T-helper 17 cell (primary cell): ENCODE measurements around the gene PAEP. TPM values are rescaled to one million over a fixed set of nuclear protein-coding genes. Genes with fewer than 3 reads are reported as not detected.
A peak's percentile ranks its signal among the peaks of the same experiment; 100 is the strongest.
"Not testable (repeated sequence)": the region's sequence is repeated elsewhere in the genome, so short reads cannot be mapped to it uniquely, and the experiment has no call there.

Experiments
- ATAC-seq: fragments of 150-1000 bp; cut with Tn5 transposase; 2 replicates; pipeline ENCODE4 v1.10.0; 2021; ENCODE audit warnings: mild to moderate bottlenecking, moderate library complexity
- DNase-seq, 3 donors: peaks; one replicate each; pipeline versions ENCODE4 v3.0.0 to v3.0.0-alpha.2; 2020 to 2021
- H3K9me3 ChIP-seq: one replicate; pipeline ENCODE4 v1.7.0; 2013; ENCODE audit warnings: low read length, mild to moderate bottlenecking; ENCODE audit not compliant: control insufficient read depth, poor library complexity, severe bottlenecking
- H3K27ac Mint-ChIP-seq: one replicate; pipeline ENCODE4 v1.8.0; 2022; ENCODE audit warnings: mild to moderate bottlenecking, moderate library complexity, mixed read lengths
- H3K27me3 Mint-ChIP-seq: one replicate; pipeline ENCODE4 v1.8.0; 2022; ENCODE audit warnings: mixed read lengths
- H3K36me3 Mint-ChIP-seq: one replicate; pipeline ENCODE4 v1.8.0; 2022; ENCODE audit warnings: low read depth, mixed read lengths
- H3K4me1 Mint-ChIP-seq: one replicate; pipeline ENCODE4 v1.8.0; 2022; ENCODE audit warnings: mild to moderate bottlenecking, mixed read lengths
- H3K4me3 Mint-ChIP-seq: one replicate; pipeline ENCODE4 v1.8.0; 2022; ENCODE audit warnings: mild to moderate bottlenecking, moderate library complexity, mixed read lengths
- total RNA-seq, 4 donors: library from RNA in 2 of 4; stranded (reverse) in 2 of 4; gene quantifications; one replicate each; pipeline ENCODE4 v1.2.3 and lab custom pipeline; 2022 to 2026

PAEP gene
- total RNA-seq: not detected
- 0 reads per million in 2 donors for total RNA-seq (lab: John Stamatoyannopoulos, UW)

DNA sequence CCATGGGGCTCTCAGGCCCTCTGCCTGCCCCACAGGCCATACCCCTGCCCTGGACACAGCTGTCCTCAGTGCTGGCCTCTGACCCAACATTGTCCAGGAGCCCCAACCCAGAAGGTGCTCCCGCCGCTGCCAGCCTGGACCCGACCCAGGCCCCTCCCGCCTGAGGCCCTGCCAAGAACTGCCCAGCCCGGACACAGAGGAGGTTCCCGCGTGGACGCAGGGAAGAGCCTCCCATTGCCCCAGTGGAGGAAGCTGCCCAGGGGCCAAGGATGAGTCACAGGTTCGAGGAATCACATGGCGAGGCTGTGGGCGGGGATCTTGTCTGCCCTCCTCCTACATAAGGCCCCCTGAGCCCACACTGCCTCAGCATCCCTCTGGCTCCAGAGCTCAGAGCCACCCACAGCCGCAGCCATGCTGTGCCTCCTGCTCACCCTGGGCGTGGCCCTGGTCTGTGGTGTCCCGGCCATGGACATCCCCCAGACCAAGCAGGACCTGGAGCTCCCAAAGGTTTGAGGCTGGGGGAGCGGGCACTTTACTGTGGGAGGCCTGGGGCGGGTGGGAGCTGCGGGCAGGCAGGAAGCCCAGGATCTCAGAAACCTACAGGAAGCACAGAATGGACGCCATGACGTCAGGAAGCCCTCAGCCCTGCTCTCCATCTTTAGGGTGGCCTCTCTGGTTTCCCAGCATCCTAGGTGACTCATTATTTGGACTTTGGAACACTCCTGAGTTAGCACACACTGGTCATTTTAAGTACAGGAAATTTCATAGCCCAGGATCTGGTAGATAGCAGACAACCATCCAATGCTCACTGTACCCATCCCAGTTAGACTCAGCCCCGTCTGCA lies at the start of gene PAEP:
PAEP (plus strand) TSS at position 366 of the 844 bp plus-strand sequence.
- ATAC-seq (no peak), DNase-seq (no peak)
- Mint-ChIP-seq H3K4me1 (no peaks in the 10 kb centered on the region), H3K36me3 (peaks cover 3% of the 10 kb centered on the region), H3K27me3 (peaks cover 43% of the 10 kb centered on the region), H3K4me3 (no peak within 1 kb of the TSS), H3K27ac (no peak within 1 kb of the TSS)
- no peaks in the 10 kb centered on the region for H3K9me3 ChIP-seq

DNA sequence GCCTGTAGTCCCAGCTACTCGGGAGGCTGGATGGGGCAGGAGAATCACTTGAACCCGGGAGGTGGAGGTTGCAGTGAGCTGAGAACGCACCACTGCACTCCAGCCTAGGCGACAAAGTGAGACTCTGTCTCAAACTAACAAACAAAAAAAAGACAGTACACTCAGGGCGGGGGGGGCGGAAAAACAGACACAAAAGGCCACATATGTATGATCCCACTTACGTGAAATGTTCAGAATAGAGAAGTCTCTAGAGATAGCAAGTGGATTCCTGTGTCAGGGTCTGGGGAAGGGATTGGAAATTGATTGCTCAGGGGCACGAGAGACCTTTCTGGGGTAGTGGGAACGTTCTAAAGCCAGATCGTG lies 49.3 kb upstream of the PAEP start:
- DNase-seq (no peak), ATAC-seq (no peak)
- Mint-ChIP-seq H3K27ac (peak overlapping the region; percentile 30), H3K27me3 (peaks cover 1% of the 10 kb centered on the region), H3K36me3 (peaks cover under 1% of the 10 kb centered on the region), H3K4me3 (no peak overlapping the region), H3K4me1 (no peaks in the 10 kb centered on the region)
- no peaks in the 10 kb centered on the region for H3K9me3 ChIP-seq

DNA sequence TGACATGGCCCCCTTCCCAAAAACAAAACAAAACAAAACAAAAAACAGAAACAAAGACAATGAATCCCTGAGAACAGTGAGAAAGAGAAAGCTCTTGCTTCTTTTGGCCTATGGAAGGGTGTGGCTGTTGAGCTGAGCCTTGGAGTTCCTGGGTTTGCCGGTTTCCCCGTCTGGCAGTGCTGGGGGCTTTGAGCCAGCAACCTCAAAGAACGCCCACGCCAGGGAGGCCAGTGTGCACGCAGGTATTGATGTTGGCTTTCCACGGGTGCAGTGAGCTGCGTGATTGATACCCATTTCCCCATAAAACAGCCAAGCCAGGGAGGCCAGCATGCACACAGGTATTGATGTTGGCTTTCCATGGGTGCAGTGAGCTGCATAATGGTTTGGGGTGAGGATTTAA lies 48.7 kb upstream of the PAEP start:
- no peak overlapping the region for H3K4me3 Mint-ChIP-seq
- no peak for ATAC-seq

GRCh38 chr9:135513351-135513846 lies 48.2 kb upstream of the PAEP start:
- Mint-ChIP-seq H3K27me3 (peaks cover 11% of the 10 kb centered on the region), H3K4me1 (peaks cover 3% of the 10 kb centered on the region), H3K4me3 (no peak overlapping the region), H3K27ac (no peak overlapping the region), H3K36me3 (no peaks in the 10 kb centered on the region)
- ATAC-seq (no peak), DNase-seq (no peak)
- no peaks in the 10 kb centered on the region for H3K9me3 ChIP-seq

More for the DNA sequence above, 48.7 kb upstream of the PAEP start:
- no peaks in the 10 kb centered on the region for H3K9me3 ChIP-seq
- peaks cover 7% of the 10 kb centered on the region for H3K27me3 Mint-ChIP-seq
- DNase-seq: no peak
- peak overlapping the region; percentile 30 for H3K27ac Mint-ChIP-seq
- H3K36me3 Mint-ChIP-seq: no peaks in the 10 kb centered on the region
- H3K4me1 Mint-ChIP-seq: no peaks in the 10 kb centered on the region

GRCh38 chr9:135513906-135514305 lies 47.6 kb upstream of the PAEP start:
- not testable (repeated sequence) for H3K4me3 Mint-ChIP-seq, H3K4me1 Mint-ChIP-seq, H3K9me3 ChIP-seq, H3K36me3 Mint-ChIP-seq, DNase-seq, ATAC-seq, H3K27ac Mint-ChIP-seq
- H3K27me3 Mint-ChIP-seq: peaks cover 14% of the 10 kb centered on the region

DNA sequence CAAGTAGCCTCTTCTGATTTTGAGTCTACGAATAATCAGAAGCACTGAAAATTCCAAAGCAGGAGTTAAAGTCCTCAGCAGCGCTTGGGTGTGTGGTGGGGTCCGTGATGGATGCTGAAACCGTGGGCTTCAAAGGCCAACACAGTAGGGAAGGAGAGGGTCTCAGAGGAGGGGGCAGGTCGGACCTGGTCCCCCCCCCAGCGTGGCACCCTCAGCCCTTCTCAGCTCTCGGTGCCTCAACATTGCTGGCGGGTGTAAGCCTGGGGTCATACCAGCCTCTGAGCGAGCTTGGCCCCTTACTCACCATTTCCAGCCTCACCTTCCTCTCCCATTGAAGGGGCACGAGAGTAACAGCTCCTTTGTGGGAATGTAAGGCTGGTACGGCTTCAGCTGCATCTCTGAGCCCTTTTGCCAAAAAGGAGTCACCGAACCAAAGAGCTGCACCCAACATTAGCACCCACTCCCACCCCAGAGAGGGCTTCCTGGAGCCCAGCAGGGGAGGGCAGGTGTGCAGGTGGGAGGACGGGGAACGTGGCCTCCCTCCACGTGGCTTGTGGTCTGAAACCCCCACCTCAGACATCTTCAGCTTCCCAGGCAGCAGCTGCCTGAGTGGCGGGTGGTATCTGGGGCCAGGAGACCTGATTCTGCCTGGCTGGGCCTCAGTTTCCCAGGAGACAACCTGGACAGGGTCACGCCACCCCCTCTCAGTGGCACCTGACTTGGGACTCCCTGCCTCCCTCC lies 47.0 kb upstream of the PAEP start:
- no peak for ATAC-seq
- H3K4me1 Mint-ChIP-seq: peaks cover 7% of the 10 kb centered on the region
- no peaks in the 10 kb centered on the region for H3K9me3 ChIP-seq
- peaks cover 18% of the 10 kb centered on the region for H3K27me3 Mint-ChIP-seq
- H3K36me3 Mint-ChIP-seq: no peaks in the 10 kb centered on the region
- no peak for DNase-seq
- H3K4me3 Mint-ChIP-seq: no peak overlapping the region
- H3K27ac Mint-ChIP-seq: no peak overlapping the region

- Mint-ChIP-seq H3K4me1 (peaks cover 7% of the 10 kb centered on the region), H3K4me3 (no peak overlapping the region), H3K27me3 (peaks cover 23% of the 10 kb centered on the region), H3K27ac (no peak overlapping the region), H3K36me3 (no peaks in the 10 kb centered on the region)
- ATAC-seq: no peak
- no peak for DNase-seq
- no peaks in the 10 kb centered on the region for H3K9me3 ChIP-seq
Measured at GRCh38 chr9:135515083-135515951, 46.2 kb upstream of the PAEP start.

DNA sequence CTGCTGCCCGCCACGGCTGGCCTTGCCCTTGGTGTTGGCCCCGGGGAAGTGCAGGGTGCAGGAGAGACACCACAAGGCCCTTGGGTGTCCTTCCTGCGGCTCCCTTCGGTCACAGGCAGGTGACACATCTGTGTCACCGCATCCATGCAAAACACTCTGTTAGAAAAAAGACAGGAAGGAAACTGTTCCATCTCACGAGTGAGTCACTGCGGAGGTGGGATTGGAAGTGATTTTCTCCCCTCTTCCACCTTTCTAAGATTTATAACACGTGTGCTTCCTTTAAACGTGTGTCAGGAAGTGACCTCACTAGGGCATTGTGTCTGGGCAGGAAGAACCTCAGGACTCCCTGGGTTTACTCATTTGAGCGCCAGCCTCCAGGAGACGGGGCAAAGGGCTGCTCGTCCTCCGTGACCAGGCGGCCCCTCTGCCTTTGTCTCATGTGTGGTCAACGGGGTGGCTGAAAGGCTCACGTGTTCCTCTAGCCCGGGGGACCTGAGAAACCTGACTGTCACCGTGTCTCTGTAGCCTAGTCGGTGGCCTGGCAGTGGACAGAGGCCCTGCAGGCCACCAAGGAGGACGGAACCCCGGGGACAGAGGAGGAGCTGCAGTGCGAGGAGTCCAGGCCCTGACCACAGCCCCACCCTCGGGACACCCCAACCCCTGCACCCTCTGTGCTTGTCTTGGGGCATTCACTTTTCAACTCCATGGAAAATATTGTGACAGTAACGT lies 45.3 kb upstream of the PAEP start:
- DNase-seq (no peak), ATAC-seq (no peak)
- H3K27ac Mint-ChIP-seq: no peak overlapping the region
- H3K36me3 Mint-ChIP-seq: no peaks in the 10 kb centered on the region
- H3K4me3 Mint-ChIP-seq: no peak overlapping the region
- peaks cover 7% of the 10 kb centered on the region for H3K4me1 Mint-ChIP-seq
- H3K27me3 Mint-ChIP-seq: peaks cover 30% of the 10 kb centered on the region
- H3K9me3 ChIP-seq: no peaks in the 10 kb centered on the region

- H3K9me3 ChIP-seq: no peaks in the 10 kb centered on the region
- no peaks in the 10 kb centered on the region for H3K36me3 Mint-ChIP-seq
- no peak for DNase-seq
- no peak overlapping the region for H3K27ac Mint-ChIP-seq
- ATAC-seq: no peak
- H3K27me3 Mint-ChIP-seq: peaks cover 30% of the 10 kb centered on the region
- no peak overlapping the region for H3K4me3 Mint-ChIP-seq
- H3K4me1 Mint-ChIP-seq: peaks cover 7% of the 10 kb centered on the region
Measured at GRCh38 chr9:135517407-135517822, 44.1 kb upstream of the PAEP start.

- DNase-seq (no peak), ATAC-seq (no peak)
- H3K27me3 Mint-ChIP-seq: peaks cover 30% of the 10 kb centered on the region
- no peak overlapping the region for H3K4me3 Mint-ChIP-seq
- H3K9me3 ChIP-seq: no peaks in the 10 kb centered on the region
- H3K4me1 Mint-ChIP-seq: peaks cover 7% of the 10 kb centered on the region
- no peaks in the 10 kb centered on the region for H3K36me3 Mint-ChIP-seq
- H3K27ac Mint-ChIP-seq: no peak overlapping the region
Measured at GRCh38 chr9:135519179-135519971, 42.2 kb upstream of the PAEP start.

- DNase-seq (no peak), ATAC-seq (no peak)
- no peaks in the 10 kb centered on the region for H3K36me3 Mint-ChIP-seq
- no peak within 1 kb of the TSS for H3K4me3 Mint-ChIP-seq
- peaks cover 7% of the 10 kb centered on the region for H3K4me1 Mint-ChIP-seq
- peaks cover 36% of the 10 kb centered on the region for H3K27me3 Mint-ChIP-seq
- H3K27ac Mint-ChIP-seq: no peak within 1 kb of the TSS
- H3K9me3 ChIP-seq: no peaks in the 10 kb centered on the region
Measured at GRCh38 chr9:135520916-135521607, 40.5 kb upstream of the PAEP start, which contains the start of gene LCN1. Gene LCN1 (plus strand): TSS chr9:135521440. CDS start chr9:135521498, 58 bp downstream.
